Measurements from ENCODE around the gene MAP3K10.

The MAP3K10 gene

GRCh38 chr19:40225440-40226305 is 34.4 kb downstream of the MAP3K10 start:
- Histone ChIP-seq H3K4me2 (ENCODE audit: insufficient read depth, low read length, poor library complexity, severe bottlenecking) (no peak overlapping the region), H3K14ac (ENCODE audit: low read length) (peak overlapping the region; percentile 78), H3K4ac (ENCODE audit: low read length) (no peak overlapping the region), H3K18ac (ENCODE audit: low read length) (peak overlapping the region; percentile 79), H3K79me1 (ENCODE audit: low read depth, low read length) (no peaks in the 10 kb centered on the region), H3K27ac (replicated peaks; ENCODE audit: low read length) (no peak overlapping the region), H3K27me3 (ENCODE audit: control insufficient read depth in 3 of 3, insufficient read depth in 3 of 3, low read depth in 1 of 3, low read length in 3 of 3) (peaks cover 0 to 14% (median 4%) of the 10 kb centered on the region in 3 experiments), H4K8ac (ENCODE audit: low read depth, low read length) (peak overlapping the region; percentile 74), H2BK12ac (ENCODE audit: low read length) (no peak overlapping the region), H3K36me3 (replicated peaks in 1 of 2; ENCODE audit: control insufficient read depth in 2 of 2, insufficient read depth in 2 of 2, low read length in 2 of 2) (no peaks in the 10 kb centered on the region), H3K9me3 (replicated peaks in 1 of 2; ENCODE audit: control insufficient read depth in 2 of 2, insufficient read depth in 1 of 2, low read depth in 1 of 2, low read length in 2 of 2) (peaks cover 0 to 2% of the 10 kb centered on the region in 2 donors), H4K91ac (ENCODE audit: low read depth, low read length, poor library complexity) (no peak overlapping the region), H3K4me3 (ENCODE audit: low read length in 2 of 2) (no peak overlapping the region), H2BK15ac (ENCODE audit: low read length) (no peak overlapping the region), H2AFZ (ENCODE audit: low read length) (peak overlapping the region; percentile 88), H3K4me1 (ENCODE audit: control insufficient read depth in 2 of 2, insufficient read depth in 1 of 2, low read depth in 1 of 2, low read length in 2 of 2) (peaks cover 0 to 10% of the 10 kb centered on the region in 2 donors), H2AK5ac (ENCODE audit: low read depth, low read length) (peak overlapping the region; percentile 24), H2BK120ac (ENCODE audit: low read depth, low read length) (no peak overlapping the region), H3K23ac (ENCODE audit: low read depth, low read length, poor library complexity) (no peak overlapping the region), H3K9ac (ENCODE audit: low read depth, low read length, poor library complexity) (no peak overlapping the region), H2BK5ac (ENCODE audit: low read length) (no peak overlapping the region)
- WGBS, 2 donors (ENCODE audit: extremely low coverage in 2 of 2, insufficient read length in 2 of 2, insufficient replicate concordance in 1 of 2), result no CpG with 5 or more reads among the region's 21 CpGs
- DNase-seq (ENCODE audit: low spot score), result no peak

- H3K27ac ChIP-seq (replicated peaks; ENCODE audit: low read length), result no peak overlapping the region
- no peak overlapping the region for H3K4me3 ChIP-seq (ENCODE audit: low read length in 2 of 2)
- H3K9me3 ChIP-seq (replicated peaks in 1 of 2; ENCODE audit: control insufficient read depth in 2 of 2, insufficient read depth in 1 of 2, low read depth in 1 of 2, low read length in 2 of 2), result no peaks in the 10 kb centered on the region
- no peak overlapping the region for H3K18ac ChIP-seq (ENCODE audit: low read length)
- no peak for DNase-seq (ENCODE audit: low spot score)
- no peak overlapping the region for H4K8ac ChIP-seq (ENCODE audit: low read depth, low read length)
- H2BK120ac ChIP-seq (ENCODE audit: low read depth, low read length), result no peak overlapping the region
- no peak overlapping the region for H2BK12ac ChIP-seq (ENCODE audit: low read length)
- H2BK5ac ChIP-seq (ENCODE audit: low read length), result no peak overlapping the region
- H3K27me3 ChIP-seq (ENCODE audit: control insufficient read depth in 3 of 3, insufficient read depth in 3 of 3, low read depth in 1 of 3, low read length in 3 of 3), result peaks cover 0 to 9% (median 0%) of the 10 kb centered on the region in 3 experiments
- no peak overlapping the region for H2AK5ac ChIP-seq (ENCODE audit: low read depth, low read length)
- H3K4ac ChIP-seq (ENCODE audit: low read length), result no peak overlapping the region
- H3K23ac ChIP-seq (ENCODE audit: low read depth, low read length, poor library complexity), result no peak overlapping the region
- peaks cover 15 to 24% of the 10 kb centered on the region in 2 donors for H3K4me1 ChIP-seq (ENCODE audit: control insufficient read depth in 2 of 2, insufficient read depth in 1 of 2, low read depth in 1 of 2, low read length in 2 of 2)
- no peak overlapping the region for H2BK15ac ChIP-seq (ENCODE audit: low read length)
- H2AFZ ChIP-seq (ENCODE audit: low read length), result peak overlapping the region; percentile 38
- H4K91ac ChIP-seq (ENCODE audit: low read depth, low read length, poor library complexity), result no peak overlapping the region
- WGBS, 2 donors (ENCODE audit: extremely low coverage in 2 of 2, insufficient read length in 2 of 2, insufficient replicate concordance in 1 of 2), result no CpG with 5 or more reads among the region's 10 CpGs
- H3K4me2 ChIP-seq (ENCODE audit: insufficient read depth, low read length, poor library complexity, severe bottlenecking), result no peak overlapping the region
- H3K36me3 ChIP-seq (replicated peaks in 1 of 2; ENCODE audit: control insufficient read depth in 2 of 2, insufficient read depth in 2 of 2, low read length in 2 of 2), result no peaks in the 10 kb centered on the region
- H3K79me1 ChIP-seq (ENCODE audit: low read depth, low read length), result no peaks in the 10 kb centered on the region
- no peak overlapping the region for H3K14ac ChIP-seq (ENCODE audit: low read length)
- H3K9ac ChIP-seq (ENCODE audit: low read depth, low read length, poor library complexity), result no peak overlapping the region
Measured at GRCh38 chr19:40228346-40228745, 37.1 kb downstream of the MAP3K10 start.

- peaks cover 15 to 24% of the 10 kb centered on the region in 2 donors for H3K4me1 ChIP-seq (ENCODE audit: control insufficient read depth in 2 of 2, insufficient read depth in 1 of 2, low read depth in 1 of 2, low read length in 2 of 2)
- no peak overlapping the region for H2BK5ac ChIP-seq (ENCODE audit: low read length)
- WGBS, 2 donors (ENCODE audit: extremely low coverage in 2 of 2, insufficient read length in 2 of 2, insufficient replicate concordance in 1 of 2), result no CpG with 5 or more reads among the region's 5 CpGs
Measured at GRCh38 chr19:40228863-40229262, 37.6 kb downstream of the MAP3K10 start.

GRCh38 chr19:40229484-40229883 is 38.3 kb downstream of the MAP3K10 start:
- H3K4me3 ChIP-seq (ENCODE audit: low read length in 2 of 2), result no peak overlapping the region
- no peak overlapping the region for H2BK15ac ChIP-seq (ENCODE audit: low read length)
- no peak overlapping the region for H2AFZ ChIP-seq (ENCODE audit: low read length)
- H3K27ac ChIP-seq (replicated peaks; ENCODE audit: low read length), result no peak overlapping the region
- H2BK12ac ChIP-seq (ENCODE audit: low read length), result no peak overlapping the region
- no peak overlapping the region for H2BK5ac ChIP-seq (ENCODE audit: low read length)
- H3K18ac ChIP-seq (ENCODE audit: low read length), result no peak overlapping the region
- H3K36me3 ChIP-seq (replicated peaks in 1 of 2; ENCODE audit: control insufficient read depth in 2 of 2, insufficient read depth in 2 of 2, low read length in 2 of 2), result peaks cover 0 to 5% of the 10 kb centered on the region in 2 donors
- WGBS, 2 donors (ENCODE audit: extremely low coverage in 2 of 2, insufficient read length in 2 of 2, insufficient replicate concordance in 1 of 2), result no CpG with 5 or more reads among the region's 3 CpGs
- no peak overlapping the region for H3K23ac ChIP-seq (ENCODE audit: low read depth, low read length, poor library complexity)
- H3K79me1 ChIP-seq (ENCODE audit: low read depth, low read length), result no peaks in the 10 kb centered on the region
- no peak overlapping the region for H2AK5ac ChIP-seq (ENCODE audit: low read depth, low read length)
- H4K91ac ChIP-seq (ENCODE audit: low read depth, low read length, poor library complexity), result no peak overlapping the region
- no peak overlapping the region for H3K4me2 ChIP-seq (ENCODE audit: insufficient read depth, low read length, poor library complexity, severe bottlenecking)
- no peak for DNase-seq (ENCODE audit: low spot score)
- no peak overlapping the region for H3K14ac ChIP-seq (ENCODE audit: low read length)
- peaks cover 0 to 6% (median 0%) of the 10 kb centered on the region in 3 experiments for H3K27me3 ChIP-seq (ENCODE audit: control insufficient read depth in 3 of 3, insufficient read depth in 3 of 3, low read depth in 1 of 3, low read length in 3 of 3)
- H3K4me1 ChIP-seq (ENCODE audit: control insufficient read depth in 2 of 2, insufficient read depth in 1 of 2, low read depth in 1 of 2, low read length in 2 of 2), result peaks cover 15 to 24% of the 10 kb centered on the region in 2 donors
- no peak overlapping the region for H3K9ac ChIP-seq (ENCODE audit: low read depth, low read length, poor library complexity)
- H3K4ac ChIP-seq (ENCODE audit: low read length), result no peak overlapping the region
- H2BK120ac ChIP-seq (ENCODE audit: low read depth, low read length), result no peak overlapping the region
- no peak overlapping the region for H4K8ac ChIP-seq (ENCODE audit: low read depth, low read length)
- H3K9me3 ChIP-seq (replicated peaks in 1 of 2; ENCODE audit: control insufficient read depth in 2 of 2, insufficient read depth in 1 of 2, low read depth in 1 of 2, low read length in 2 of 2), result no peaks in the 10 kb centered on the region

More at GRCh38 chr19:40228863-40229262, 37.6 kb downstream of the MAP3K10 start:
- Histone ChIP-seq H3K18ac (ENCODE audit: low read length) (no peak overlapping the region), H2AK5ac (ENCODE audit: low read depth, low read length) (no peak overlapping the region), H3K27ac (replicated peaks; ENCODE audit: low read length) (no peak overlapping the region), H3K9ac (ENCODE audit: low read depth, low read length, poor library complexity) (no peak overlapping the region), H3K4ac (ENCODE audit: low read length) (no peak overlapping the region), H4K8ac (ENCODE audit: low read depth, low read length) (no peak overlapping the region), H3K23ac (ENCODE audit: low read depth, low read length, poor library complexity) (no peak overlapping the region), H3K9me3 (replicated peaks in 1 of 2; ENCODE audit: control insufficient read depth in 2 of 2, insufficient read depth in 1 of 2, low read depth in 1 of 2, low read length in 2 of 2) (no peaks in the 10 kb centered on the region), H4K91ac (ENCODE audit: low read depth, low read length, poor library complexity) (no peak overlapping the region), H3K36me3 (replicated peaks in 1 of 2; ENCODE audit: control insufficient read depth in 2 of 2, insufficient read depth in 2 of 2, low read length in 2 of 2) (no peaks in the 10 kb centered on the region), H2BK15ac (ENCODE audit: low read length) (no peak overlapping the region), H3K4me2 (ENCODE audit: insufficient read depth, low read length, poor library complexity, severe bottlenecking) (no peak overlapping the region), H2AFZ (ENCODE audit: low read length) (no peak overlapping the region), H3K4me3 (ENCODE audit: low read length in 2 of 2) (no peak overlapping the region), H2BK120ac (ENCODE audit: low read depth, low read length) (no peak overlapping the region), H3K27me3 (ENCODE audit: control insufficient read depth in 3 of 3, insufficient read depth in 3 of 3, low read depth in 1 of 3, low read length in 3 of 3) (peaks cover 0 to 6% (median 0%) of the 10 kb centered on the region in 3 experiments), H2BK12ac (ENCODE audit: low read length) (no peak overlapping the region), H3K79me1 (ENCODE audit: low read depth, low read length) (no peaks in the 10 kb centered on the region), H3K14ac (ENCODE audit: low read length) (no peak overlapping the region)
- no peak for DNase-seq (ENCODE audit: low spot score)
